Liver (tissue), 9 donors: ENCODE results near the gene FNBP1. TPM values are rescaled to one million over a fixed set of nuclear protein-coding genes. Genes with fewer than 3 reads are reported as not detected.
A peak's percentile ranks its signal among the peaks of the same experiment; 100 is the strongest.

ENCODE experiments used
- DNase-seq: peaks from one replicate; pipeline ENCODE4 v3.0.0-alpha.2; 2017; ENCODE audit warnings: low spot score
- H3K27ac ChIP-seq, 2 donors: one replicate each; pipeline ENCODE4 v1.7.0; 2013; ENCODE audit warnings: inconsistent platforms in 2 of 2, low read length in 2 of 2, control low read depth in 1 of 2, low read depth in 1 of 2, mild to moderate bottlenecking in 1 of 2
- H3K27me3 ChIP-seq, 4 donors: one replicate each; pipeline versions ENCODE4 v1.6.1 to v1.7.0; 2013; ENCODE audit warnings: low read length in 3 of 4, inconsistent platforms in 1 of 4, mild to moderate bottlenecking in 1 of 4, moderate library complexity in 1 of 4; ENCODE audit not compliant: control insufficient read depth in 4 of 4, insufficient read depth in 4 of 4
- H3K36me3 ChIP-seq, 4 donors: one replicate each; pipeline versions ENCODE4 v1.6.1 to v1.7.0; 2013; ENCODE audit warnings: low read length in 3 of 4, mild to moderate bottlenecking in 3 of 4, low read depth in 1 of 4, moderate library complexity in 1 of 4; ENCODE audit not compliant: control insufficient read depth in 4 of 4, insufficient read depth in 3 of 4
- H3K4me1 ChIP-seq, 4 donors: one replicate each; pipeline versions ENCODE4 v1.6.1 to v1.7.0; 2013; ENCODE audit warnings: low read length in 3 of 4, mild to moderate bottlenecking in 3 of 4, moderate library complexity in 1 of 4; ENCODE audit not compliant: control insufficient read depth in 4 of 4, insufficient read depth in 4 of 4
- H3K4me3 ChIP-seq, 3 donors: one replicate each; pipeline versions ENCODE4 v1.6.1 to v1.7.0; 2013; ENCODE audit warnings: low read length in 3 of 3, control low read depth in 1 of 3, low read depth in 1 of 3, mild to moderate bottlenecking in 1 of 3
- H3K9ac ChIP-seq, 2 donors: one replicate each; pipeline ENCODE4 v1.7.0; 2013; ENCODE audit warnings: low read length in 2 of 2, mild to moderate bottlenecking in 2 of 2, moderate library complexity in 2 of 2, control low read depth in 1 of 2, low read depth in 1 of 2
- H3K9me3 ChIP-seq, 4 donors: one replicate each; pipeline versions ENCODE4 v1.6.1 to v1.7.0; 2013; ENCODE audit warnings: low read length in 3 of 4; ENCODE audit not compliant: control insufficient read depth in 4 of 4
- CTCF ChIP-seq: fragments of 150-350 bp; IDR thresholded peaks from 2 replicates; pipeline ENCODE4 v1.5.1; 2017; ENCODE audit warnings: improper control_type of control experiment, low read depth, low read length; ENCODE audit not compliant: missing input control
- FOXA1 ChIP-seq: IDR thresholded peaks from 2 replicates; pipeline ENCODE4 v1.6.1; 2016; ENCODE audit warnings: antibody characterized with exemption
- FOXA2 ChIP-seq: IDR thresholded peaks from 2 replicates; pipeline ENCODE4 v1.6.1; 2016; ENCODE audit warnings: antibody characterized with exemption
- GABPA ChIP-seq, 2 donors: IDR thresholded peaks in 1 of 2; conservative IDR thresholded peaks in 1 of 2; 2 replicates each; pipeline ENCODE4 v1.6.1; 2016; ENCODE audit warnings: antibody characterized with exemption in 2 of 2, mild to moderate bottlenecking in 1 of 2, moderate library complexity in 1 of 2
- HNF4A ChIP-seq, 2 donors: conservative IDR thresholded peaks; 2 replicates each; pipeline ENCODE4 v1.6.1; 2016; ENCODE audit warnings: antibody characterized with exemption in 2 of 2, mild to moderate bottlenecking in 2 of 2
- HNF4G ChIP-seq: IDR thresholded peaks from 2 replicates; pipeline ENCODE4 v1.6.1; 2016; ENCODE audit warnings: antibody characterized with exemption
- JUND ChIP-seq, 2 donors: IDR thresholded peaks; 2 replicates each; pipeline ENCODE4 v1.6.1; 2016; ENCODE audit warnings: antibody characterized with exemption in 2 of 2
- NR2F2 ChIP-seq: IDR thresholded peaks from 2 replicates; pipeline ENCODE4 v1.6.1; 2016; ENCODE audit warnings: antibody characterized with exemption
- REST ChIP-seq: IDR thresholded peaks from 2 replicates; pipeline ENCODE4 v1.6.1; 2016; ENCODE audit warnings: antibody characterized with exemption, mild to moderate bottlenecking
- SP1 ChIP-seq: IDR thresholded peaks from 2 replicates; pipeline ENCODE4 v1.6.1; 2018; ENCODE audit warnings: antibody characterized with exemption, mild to moderate bottlenecking
- TAF1 ChIP-seq: conservative IDR thresholded peaks from 2 replicates; pipeline ENCODE4 v1.6.1; 2016; ENCODE audit warnings: antibody characterized with exemption, mild to moderate bottlenecking
- YY1 ChIP-seq: IDR thresholded peaks from 2 replicates; pipeline ENCODE4 v1.6.1; 2016; ENCODE audit warnings: antibody characterized with exemption, mild to moderate bottlenecking
- ZBTB33 ChIP-seq: IDR thresholded peaks from 2 replicates; pipeline ENCODE4 v1.6.1; 2016; ENCODE audit warnings: antibody characterized with exemption
- WGBS: extraction: QIAGEN DNeasy Blood & Tissue Kit; methylation state at CpG from one replicate; pipeline ENCODE4 v1.1.7; 2013; 5-methylcytosine and 5-hydroxymethylcytosine counted together
- polyA plus RNA-seq, 2 donors: library from polyadenylated mRNA; stranded (reverse) in 1 of 2; unstranded in 1 of 2; fragments of 200-250 nt in 1 of 2; fragments of >200 nt in 1 of 2; fragmentation: Nextera tagmentation in 1 of 2; extraction: Ambion mirVana in 1 of 2; gene quantifications; one replicate each; pipeline versions ENCODE4 v1.2.1 to v1.2.3, GENCODE V29; 2013 to 2015
- total RNA-seq, 2 donors: library from RNA; depleted of rRNA; stranded (reverse); fragments of >200 nt; gene quantifications; one replicate each; pipeline ENCODE4 v1.2.3, GENCODE V29; 2014
- donor health status: healthy.
- donor health status: healthy.
- donor health status: healthy.
- donor health status: healthy.
- donor health status: healthy.

The FNBP1 gene
- total and polyA plus RNA-seq, 4 donors: 6.6 to 15.6 (median 12.3) TPM

GRCh38 chr9:130054820-130055219, 11.8 kb upstream of the FNBP1 start (continued):
- TF ChIP-seq CTCF: no peak
- no peak for TF ChIP-seq FOXA2
- TF ChIP-seq HNF4A (conservative IDR thresholded peaks at IDR 0.05): no peak

GRCh38 chr9:130054325-130054786, 11.4 kb upstream of the FNBP1 start:
- Histone ChIP-seq H3K9me3 (no peaks in the 10 kb centered on the region), H3K9ac (peak overlapping the region; percentile 68 to 82), H3K27me3 (no peaks in the 10 kb centered on the region), H3K36me3 (peaks cover 0 to 5% (median under 1%) of the 10 kb centered on the region in 4 donors), H3K27ac (peak overlapping the region; percentile 82 to 93), H3K4me3 (peak overlapping the region; percentile 85 to 99 (median 91)), H3K4me1 (peaks cover 8 to 20% (median 15%) of the 10 kb centered on the region in 4 donors)
- no peak for DNase-seq
- TF ChIP-seq YY1 (no peak), TAF1 (no peak), REST (no peak), SP1 (no peak), FOXA2 (no peak), HNF4G (no peak), GABPA (IDR thresholded peaks at IDR 0.05 in 1 of 2, conservative IDR thresholded peaks at IDR 0.05 in 1 of 2) (no peak)
- 3% methylated on average over 14 of the region's 14 CpGs for WGBS

- WGBS: under 1% methylated on average over 64 of the region's 64 CpGs
- H3K4me1 ChIP-seq: peaks cover 8 to 20% (median 15%) of the 10 kb centered on the region in 4 donors
- TF ChIP-seq JUND (IDR thresholded peaks at IDR 0.05): no peak
- no peak for TF ChIP-seq FOXA2
- TF ChIP-seq GABPA (IDR thresholded peaks at IDR 0.05 in 1 of 2, conservative IDR thresholded peaks at IDR 0.05 in 1 of 2): peak; percentile 46 to 89
- TF ChIP-seq ZBTB33: no peak
- TF ChIP-seq REST: no peak
- no peak for TF ChIP-seq TAF1
- no peak for TF ChIP-seq CTCF
- peak; percentile 98 for TF ChIP-seq YY1
- TF ChIP-seq FOXA1: no peak
- peak; percentile 90 for TF ChIP-seq NR2F2
- TF ChIP-seq SP1: peak; percentile 28
- no peak for TF ChIP-seq HNF4G
These were observed 10.7 kb upstream of the FNBP1 start, which contains the start of gene GPR107 for GRCh38 chr9:130053504-130054324. Gene GPR107 (plus strand): TSS chr9:130053906. CDS start chr9:130053933, 27 bp downstream.

More at GRCh38 chr9:130053504-130054324, 10.7 kb upstream of the FNBP1 start, which contains the start of gene GPR107:
- DNase-seq: peak; percentile 78
- H3K36me3 ChIP-seq: peaks cover 0 to 3% (median 0%) of the 10 kb centered on the region in 4 donors
- peak within 1 kb of the TSS; percentile 68 to 94 for H3K9ac ChIP-seq
- peak within 1 kb of the TSS; percentile 82 to 93 for H3K27ac ChIP-seq
- H3K9me3 ChIP-seq: no peaks in the 10 kb centered on the region
- peak within 1 kb of the TSS; percentile 85 to 99 (median 91) for H3K4me3 ChIP-seq
- no peaks in the 10 kb centered on the region for H3K27me3 ChIP-seq
